Heart left ventricle (tissue), 16 donors: ENCODE data around the gene CD2AP. TPM values are rescaled to one million over a fixed set of nuclear protein-coding genes. Genes with fewer than 3 reads are reported as not detected.
A peak's percentile ranks its signal among the peaks of the same experiment; 100 is the strongest.
"Not testable (repeated sequence)": the region's sequence is repeated elsewhere in the genome, so short reads cannot be mapped to it uniquely, and the experiment has no call there.

Experiments
- ATAC-seq, 4 donors: fragments of 200-7000 bp; cut with Tn5 transposase; one replicate each; pipeline ENCODE4 v1.9.1; 2020 to 2022; ENCODE audit warnings: moderate library complexity in 4 of 4, mild to moderate bottlenecking in 3 of 4, moderate number of reproducible peaks in 1 of 4
- DNase-seq, 5 donors: peaks; one replicate each; pipeline ENCODE4 v3.0.0-alpha.2; 2020
- H3K27ac ChIP-seq, 12 donors: fragments of 200-600 bp; sonication (generic) in 4 of 12; one replicate each; pipeline versions ENCODE4 v1.5.0 to v1.8.0; 2016 to 2022; ENCODE audit warnings: mild to moderate bottlenecking in 2 of 12
- H3K27me3 ChIP-seq, 9 donors: fragments of 200-600 bp; sonication (generic) in 2 of 9; one replicate each; pipeline versions ENCODE4 v1.5.1 to v1.8.0; 2016 to 2022; ENCODE audit warnings: mild to moderate bottlenecking in 3 of 9
- H3K36me3 ChIP-seq, 9 donors: fragments of 200-600 bp; sonication (generic) in 2 of 9; one replicate each; pipeline versions ENCODE4 v1.5.0 to v1.8.0; 2018 to 2022; ENCODE audit warnings: mild to moderate bottlenecking in 2 of 9
- H3K4me1 ChIP-seq, 12 donors: fragments of 200-600 bp; sonication (generic) in 4 of 12; one replicate each; pipeline versions ENCODE4 v1.5.0 to v1.8.0; 2016 to 2022; ENCODE audit warnings: mild to moderate bottlenecking in 3 of 12
- H3K4me3 ChIP-seq, 12 donors: fragments of 200-600 bp; sonication (generic) in 4 of 12; one replicate each; pipeline versions ENCODE4 v1.5.0 to v1.8.0; 2017 to 2022; ENCODE audit warnings: mild to moderate bottlenecking in 9 of 12, moderate library complexity in 4 of 12
- H3K9me3 ChIP-seq, 12 donors: fragments of 200-600 bp; sonication (generic) in 4 of 12; one replicate each; pipeline versions ENCODE4 v1.5.0 to v1.8.0; 2016 to 2022; ENCODE audit warnings: mild to moderate bottlenecking in 1 of 12
- POLR2A ChIP-seq, 2 donors: fragments of 450-650 bp; IDR thresholded peaks; one replicate each; pipeline ENCODE4 v1.6.1; 2017; ENCODE audit warnings: antibody characterized with exemption in 2 of 2, mild to moderate bottlenecking in 2 of 2, moderate library complexity in 2 of 2
- WGBS, 4 donors: extraction: QIAGEN DNeasy Blood & Tissue Kit in 2 of 4; methylation state at CpG; one replicate each; pipeline versions ENCODE4 v1.1.5 to v1.1.7; 2013 to 2018; 5-methylcytosine and 5-hydroxymethylcytosine counted together
- intact Hi-C, 10 donors: fragments of 100-400 bp; cut with DNase I; formaldehyde crosslinking; loops; one replicate each; pipeline versions ENCODE4 v1.11.1 to v1.14.2; 2022
- polyA plus RNA-seq, 2 donors: library from polyadenylated mRNA; stranded (reverse); fragments of 200-250 nt; gene quantifications; one replicate each; pipeline ENCODE4 v1.2.3, GENCODE V29; 2013
- total RNA-seq, 9 donors: library from RNA; depleted of rRNA in 2 of 9; stranded (reverse); fragments of >200 nt in 2 of 9; fragmentation: NEBNext Ultra II Directional in 3 of 9; extraction: Animal tissue kit (Norgen Biotek cat#: 25700) in 3 of 9; gene quantifications; one replicate each; pipeline versions ENCODE4 v1.1.0 to v1.2.4, GENCODE V29; 2016 to 2023
- TF ChIP-seq, protein P1 (sequence below), 12 donors: fragments of 200-600 bp; sonication (generic) in 4 of 12; IDR thresholded peaks; one replicate each; pipeline versions ENCODE4 v1.5.0 to v1.8.0; 2018 to 2022; ENCODE audit warnings: antibody characterized with exemption in 12 of 12, mild to moderate bottlenecking in 5 of 12
- donor health status: ischemic (EF 13 %, LVEDD 7.1; RV severe dilation, severe dysfunction).
- donor health status: healthy with polysubstance abuse.
- donor health status: DM: no; HTN: yes; CAD: no.
- donor health status: DM: no; HTN: no; CAD: no.
- donor health status: ischemic (EF 25% LVEDD 6.9; RV normal size, moderate dysfunction).
- donor health status: ischemic (EF 25% LVEDD 5.7; RV mildly dilated, moderate dysfunction).
- donor health status: healthy.
- donor health status: DM: yes; HTN: yes; CAD: no.
- donor health status: ischemic (EF 35%, LVEDD 5.7; RV mildly dilated, moderate dysfunction).
- donor health status: nonischemic (EF 11% LVEDD 7.7; RV severe dilation, severe dysfunction).
- donor health status: DM: yes; HTN: yes; CAD: no.
- donor health status: PGD.
- donor health status: ischemic (EF 29% LVEDD 5.4; RV normal size, mild dysfunction).
- donor health status: nonischemic (EF 23%, LVEDD 6.1; RV moderate dilation, normal function).

The CD2AP gene
- total and polyA plus RNA-seq, 11 donors: 6.4 to 18.0 (median 11.4) TPM

DNA sequence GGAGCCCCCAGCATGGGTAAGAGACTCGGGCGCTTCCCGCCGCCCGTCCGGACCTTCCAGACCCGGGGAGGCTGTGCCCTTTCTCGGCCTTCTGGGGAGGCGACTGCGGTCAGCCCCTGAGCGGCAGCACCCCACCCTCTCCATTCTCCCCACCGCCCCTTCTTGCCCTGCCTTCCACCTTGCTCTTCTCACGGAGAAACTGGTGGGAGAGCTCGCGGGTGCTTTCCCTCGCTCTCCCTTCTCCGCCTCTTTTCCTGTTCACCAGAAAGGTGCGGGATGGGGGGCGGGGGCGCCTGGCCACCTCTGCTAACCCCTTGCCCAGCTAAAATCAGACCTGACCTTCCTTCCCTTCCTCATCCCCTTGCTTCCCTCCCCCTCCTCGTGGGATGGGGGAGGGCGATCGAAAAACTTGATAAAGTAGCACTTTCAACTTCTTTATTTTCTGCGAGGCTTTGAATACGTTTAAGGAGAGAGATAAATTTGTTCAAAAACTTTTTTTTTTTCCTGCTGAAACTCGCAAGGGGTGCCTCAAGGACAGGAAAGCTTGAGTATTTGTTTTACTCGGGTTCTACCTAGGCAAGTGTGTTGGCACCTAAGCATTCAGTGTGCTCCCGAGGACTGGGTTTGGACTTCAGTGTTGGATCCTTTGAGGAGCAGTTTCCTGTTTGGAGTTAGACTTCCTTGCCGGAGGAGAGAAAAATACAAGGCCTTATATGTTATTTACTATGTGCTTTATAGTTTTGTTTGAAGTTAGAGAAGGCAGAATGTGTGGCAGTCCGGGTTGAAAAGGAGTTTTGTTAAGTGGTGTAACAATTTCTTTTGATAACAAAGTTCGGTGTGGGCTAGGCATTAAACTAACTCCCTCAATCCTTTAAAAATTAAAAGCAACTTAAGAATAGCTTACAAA, 897 bp downstream of the CD2AP start:
- ATAC-seq (peak; percentile 6 to 33 (median 23)), DNase-seq (peak in 1 of 5 donors; percentile 27)
- TF ChIP-seq, protein P1, sequence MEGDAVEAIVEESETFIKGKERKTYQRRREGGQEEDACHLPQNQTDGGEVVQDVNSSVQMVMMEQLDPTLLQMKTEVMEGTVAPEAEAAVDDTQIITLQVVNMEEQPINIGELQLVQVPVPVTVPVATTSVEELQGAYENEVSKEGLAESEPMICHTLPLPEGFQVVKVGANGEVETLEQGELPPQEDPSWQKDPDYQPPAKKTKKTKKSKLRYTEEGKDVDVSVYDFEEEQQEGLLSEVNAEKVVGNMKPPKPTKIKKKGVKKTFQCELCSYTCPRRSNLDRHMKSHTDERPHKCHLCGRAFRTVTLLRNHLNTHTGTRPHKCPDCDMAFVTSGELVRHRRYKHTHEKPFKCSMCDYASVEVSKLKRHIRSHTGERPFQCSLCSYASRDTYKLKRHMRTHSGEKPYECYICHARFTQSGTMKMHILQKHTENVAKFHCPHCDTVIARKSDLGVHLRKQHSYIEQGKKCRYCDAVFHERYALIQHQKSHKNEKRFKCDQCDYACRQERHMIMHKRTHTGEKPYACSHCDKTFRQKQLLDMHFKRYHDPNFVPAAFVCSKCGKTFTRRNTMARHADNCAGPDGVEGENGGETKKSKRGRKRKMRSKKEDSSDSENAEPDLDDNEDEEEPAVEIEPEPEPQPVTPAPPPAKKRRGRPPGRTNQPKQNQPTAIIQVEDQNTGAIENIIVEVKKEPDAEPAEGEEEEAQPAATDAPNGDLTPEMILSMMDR (IDR thresholded peaks at IDR 0.05): no peak
- Histone ChIP-seq H3K4me1 (peaks cover 0 to 37% (median 22%) of the 10 kb centered on the region in 12 donors), H3K9me3 (no peaks in the 10 kb centered on the region), H3K27me3 (no peaks in the 10 kb centered on the region), H3K4me3 (peak overlapping the region; percentile 66 to 95 (median 86)), H3K27ac (peak overlapping the region; percentile 87 to 98 (median 94)), H3K36me3 (no peaks in the 10 kb centered on the region)
- intact Hi-C loops: loop anchor here in 7 of 10 donors (2.0 to 10.0 kb wide), 7 partner anchors 56 to 129 kb away; no protein-coding TSS in a partner anchor
- WGBS, 4 donors: 0 to 1% (median 1%) methylated on average over 25 to 31 of the region's 31 CpGs

DNA sequence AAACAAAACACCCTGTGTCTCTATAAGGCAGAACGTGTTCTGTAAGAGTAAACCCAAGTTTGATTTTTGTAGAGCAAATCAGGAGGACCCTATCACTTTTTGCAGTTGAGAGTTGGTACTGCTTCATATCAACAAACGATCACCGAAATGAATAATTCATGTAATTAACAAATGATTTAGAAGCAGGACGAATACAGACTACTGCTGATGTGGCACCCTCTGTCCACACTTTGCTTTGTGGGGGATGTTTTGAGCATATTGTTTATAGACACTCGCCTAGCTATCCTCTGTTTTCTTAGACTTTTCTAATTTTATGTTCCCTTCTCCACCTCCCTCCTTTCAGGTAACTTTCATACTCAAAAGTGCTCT, 1.5 kb downstream of the CD2AP start:
- Histone ChIP-seq H3K27ac (peak overlapping the region in 11 of 12 donors; percentile 8 to 98 (median 95)), H3K4me3 (peak overlapping the region; percentile 66 to 95 (median 86)), H3K9me3 (no peaks in the 10 kb centered on the region), H3K36me3 (no peaks in the 10 kb centered on the region), H3K27me3 (no peaks in the 10 kb centered on the region), H3K4me1 (peaks cover 0 to 43% (median 25%) of the 10 kb centered on the region in 12 donors)
- no peak for ATAC-seq
- 4 to 8% (median 6%) methylated on average over 5 of the region's 5 CpGs for WGBS, 4 donors
- no peak for DNase-seq
- intact Hi-C loops: loop anchor here in 7 of 10 donors (2.0 to 10.0 kb wide), 7 partner anchors 57 to 128 kb away; no protein-coding TSS in a partner anchor
- TF ChIP-seq, protein P1 (IDR thresholded peaks at IDR 0.05): no peak
- no peak for TF ChIP-seq POLR2A (IDR thresholded peaks at IDR 0.05)

DNA sequence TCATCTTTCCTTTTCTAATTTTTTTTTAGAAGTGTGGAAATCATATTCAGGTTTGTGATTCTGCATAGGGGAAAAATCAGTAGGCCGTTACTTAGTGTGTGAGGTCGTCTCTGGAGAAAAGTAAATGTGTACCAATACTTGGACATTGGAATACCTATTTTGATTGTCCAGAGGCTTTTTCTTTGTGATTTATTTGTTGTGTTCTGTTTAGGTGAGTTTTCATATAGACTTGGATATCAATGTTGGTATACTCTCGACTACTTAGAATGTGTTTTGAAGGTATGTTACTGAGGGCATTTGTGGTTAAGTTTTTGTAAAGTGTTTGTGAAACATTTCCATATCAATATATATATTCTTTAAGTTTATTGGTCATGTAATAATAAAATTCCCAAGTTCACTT, 2.3 kb downstream of the CD2AP start:
- no peak for TF ChIP-seq POLR2A (IDR thresholded peaks at IDR 0.05)
- TF ChIP-seq, protein P1 (IDR thresholded peaks at IDR 0.05): no peak
- Histone ChIP-seq H3K27me3 (no peaks in the 10 kb centered on the region), H3K9me3 (no peaks in the 10 kb centered on the region), H3K27ac (no peak overlapping the region), H3K36me3 (no peaks in the 10 kb centered on the region), H3K4me3 (peak overlapping the region in 6 of 12 donors; percentile 82 to 93 (median 89)), H3K4me1 (peaks cover 0 to 49% (median 29%) of the 10 kb centered on the region in 12 donors)
- intact Hi-C loops: loop anchor here in 8 of 10 donors (2.0 to 10.0 kb wide), 8 partner anchors 58 to 127 kb away; no protein-coding TSS in a partner anchor
- DNase-seq (no peak), ATAC-seq (no peak)
- 73 to 85% (median 78%) methylated on average over 3 of the region's 3 CpGs for WGBS, 4 donors

DNA sequence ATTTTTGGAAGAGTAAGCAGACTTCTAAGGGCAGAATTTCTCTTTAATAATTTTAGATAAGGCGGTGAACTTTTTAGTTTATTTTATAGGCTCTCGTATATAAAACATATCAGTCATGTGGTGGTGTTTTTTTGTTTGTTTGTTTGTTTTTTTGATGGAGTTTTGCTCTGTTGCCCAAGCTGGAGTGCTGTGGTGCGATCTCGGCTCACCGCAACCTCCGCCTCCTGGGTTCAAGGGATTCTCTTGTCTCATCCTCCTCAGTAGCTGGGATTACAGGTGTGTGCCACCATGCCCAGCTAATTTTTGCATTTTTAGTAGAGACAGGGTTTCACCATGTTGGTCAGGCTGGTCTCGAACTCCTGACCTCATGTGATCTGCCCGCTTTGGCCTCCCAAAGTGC, 3.6 kb downstream of the CD2AP start:
- not testable (repeated sequence) for DNase-seq, H3K4me3 ChIP-seq, ATAC-seq, H3K27ac ChIP-seq, H3K9me3 ChIP-seq, H3K27me3 ChIP-seq, H3K36me3 ChIP-seq
- peaks cover 0 to 49% (median 29%) of the 10 kb centered on the region in 12 donors for H3K4me1 ChIP-seq
- intact Hi-C loops: loop anchor here in 1 of 10 donors (2.0 kb wide), 1 partner anchor 58 kb away; no protein-coding TSS in a partner anchor
- WGBS, 4 donors: 93 to 98% (median 97%) methylated on average over 8 of the region's 8 CpGs
